GM23338 (cell line): Measurements from ENCODE around the gene CTCFL. TPM values are rescaled to one million over a fixed set of nuclear protein-coding genes. Genes with fewer than 3 reads are reported as not detected.

ENCODE experiments used
- ATAC-seq: fragments of 200-7000 bp; cut with Tn5 transposase; 3 replicates; pipeline ENCODE4 v1.9.1; 2020
- DNase-seq: peaks from one replicate; pipeline ENCODE4 v3.0.0-alpha.2; 2015; ENCODE audit warnings: low spot score
- H2AFZ ChIP-seq: fragments of 200-600 bp; sonication (generic); 2 replicates; pipeline ENCODE4 v1.8.0; 2016; ENCODE audit warnings: antibody characterized with exemption, mild to moderate bottlenecking, moderate library complexity
- H3F3A ChIP-seq: fragments of 200-600 bp; sonication (generic); replicated peaks from 2 replicates; pipeline ENCODE4 v1.8.0; 2017; ENCODE audit warnings: antibody characterized with exemption, mixed run types, low read depth
- H3K27ac ChIP-seq: fragments of 200-600 bp; sonication (generic); 2 replicates; pipeline ENCODE4 v1.6.1; 2016; ENCODE audit warnings: low read depth
- H3K27me3 ChIP-seq: fragments of 200-600 bp; sonication (generic); 2 replicates; pipeline ENCODE4 v1.8.0; 2016; ENCODE audit warnings: mild to moderate bottlenecking, mixed run types, moderate library complexity; ENCODE audit not compliant: insufficient read depth
- H3K36me3 ChIP-seq: fragments of 200-600 bp; sonication (generic); 2 replicates; pipeline ENCODE4 v1.8.0; 2016; ENCODE audit warnings: mild to moderate bottlenecking; ENCODE audit not compliant: insufficient read depth
- H3K4me1 ChIP-seq: fragments of 200-600 bp; sonication (generic); 2 replicates; pipeline ENCODE4 v1.8.0; 2016; ENCODE audit warnings: mild to moderate bottlenecking, moderate library complexity; ENCODE audit not compliant: insufficient read depth
- H3K4me2 ChIP-seq: fragments of 200-600 bp; sonication (generic); 2 replicates; pipeline ENCODE4 v1.7.1; 2017; ENCODE audit warnings: mixed run types
- H3K4me3 ChIP-seq: fragments of 200-600 bp; sonication (generic); 2 replicates; pipeline ENCODE4 v1.6.1; 2016; ENCODE audit warnings: mixed run types
- H3K79me2 ChIP-seq: fragments of 200-600 bp; sonication (generic); replicated peaks from 2 replicates; pipeline ENCODE4 v1.8.0; 2017; ENCODE audit warnings: mild to moderate bottlenecking; ENCODE audit not compliant: insufficient read depth
- H3K9me2 ChIP-seq: fragments of 200-600 bp; sonication (generic); 2 replicates; pipeline ENCODE4 v1.8.0; 2017; ENCODE audit not compliant: insufficient read depth
- H4K20me1 ChIP-seq: fragments of 200-600 bp; sonication (generic); replicated peaks from 2 replicates; pipeline ENCODE4 v1.8.0; 2017; ENCODE audit warnings: mild to moderate bottlenecking; ENCODE audit not compliant: insufficient read depth
- H3K27ac Mint-ChIP-seq: 2 replicates; pipeline ENCODE4 v1.8.0; 2020; ENCODE audit warnings: inconsistent platforms, mild to moderate bottlenecking, moderate library complexity, mixed read lengths
- H3K27me3 Mint-ChIP-seq: 3 replicates; pipeline ENCODE4 v1.8.0; 2022; ENCODE audit warnings: low read depth, mild to moderate bottlenecking, moderate library complexity, mixed read lengths, inconsistent platforms; ENCODE audit not compliant: insufficient read depth, poor library complexity
- H3K36me3 Mint-ChIP-seq: 3 replicates; pipeline ENCODE4 v1.8.0; 2021; ENCODE audit warnings: low read depth, mild to moderate bottlenecking, inconsistent platforms, moderate library complexity, mixed read lengths
- H3K4me1 Mint-ChIP-seq: 3 replicates; pipeline ENCODE4 v1.8.0; 2020; ENCODE audit warnings: mild to moderate bottlenecking, inconsistent platforms, mixed read lengths
- H3K4me3 Mint-ChIP-seq: 3 replicates; pipeline ENCODE4 v1.8.0; 2021; ENCODE audit warnings: moderate library complexity, mild to moderate bottlenecking, inconsistent platforms, mixed read lengths
- H3K9me3 Mint-ChIP-seq: 3 replicates; pipeline ENCODE4 v1.8.0; 2020; ENCODE audit warnings: moderate library complexity, mild to moderate bottlenecking, inconsistent platforms, mixed read lengths
- CREB1 ChIP-seq: fragments of 250-450 bp; sonication (Bioruptor Pico); IDR thresholded peaks from 2 replicates; pipeline ENCODE4 v1.5.0; 2020; ENCODE audit warnings: low read depth, mild to moderate bottlenecking, moderate library complexity
- CTCF ChIP-seq, 2 experiments: fragments of 200-600 bp in 1 of 2; sonication (generic) in 1 of 2; conservative IDR thresholded peaks; 2 replicates each; pipeline versions ENCODE4 v1.5.1 to v1.6.1; 2016 to 2017; ENCODE audit warnings: antibody characterized with exemption in 2 of 2, low read depth in 2 of 2, mild to moderate bottlenecking in 2 of 2, moderate library complexity in 1 of 2
- ETS1 ChIP-seq: IDR thresholded peaks from 2 replicates; pipeline ENCODE4 v1.6.1; 2016; ENCODE audit warnings: antibody characterized with exemption
- EZH2 ChIP-seq: fragments of 200-600 bp; sonication (generic); IDR thresholded peaks from one replicate; pipeline ENCODE4 v1.8.0; 2017; ENCODE audit warnings: antibody characterized with exemption, mild to moderate bottlenecking, low read depth; ENCODE audit not compliant: unreplicated experiment
- EZH2phosphoT487 ChIP-seq: fragments of 200-600 bp; sonication (generic); IDR thresholded peaks from one replicate; pipeline ENCODE4 v1.8.1; 2018; ENCODE audit warnings: antibody characterized with exemption; ENCODE audit not compliant: unreplicated experiment
- JUNB ChIP-seq: IDR thresholded peaks from one replicate; pipeline ENCODE4 v1.6.1; 2016; ENCODE audit warnings: antibody characterized with exemption; ENCODE audit not compliant: unreplicated experiment
- NANOG ChIP-seq: IDR thresholded peaks from 2 replicates; pipeline ENCODE4 v1.6.1; 2016; ENCODE audit warnings: antibody characterized with exemption, borderline replicate concordance
- POLR2AphosphoS5 ChIP-seq: IDR thresholded peaks from 2 replicates; pipeline ENCODE4 v1.6.1; 2016; ENCODE audit warnings: antibody characterized with exemption, low read depth
- REST ChIP-seq: IDR thresholded peaks from one replicate; pipeline ENCODE4 v1.6.1; 2018; ENCODE audit warnings: antibody characterized with exemption; ENCODE audit not compliant: unreplicated experiment
- STAT1 ChIP-seq: IDR thresholded peaks from one replicate; pipeline ENCODE4 v1.6.1; 2016; ENCODE audit warnings: antibody characterized with exemption; ENCODE audit not compliant: unreplicated experiment
- ZNF114 ChIP-seq: fragments of 250-450 bp; sonication (Bioruptor Pico); IDR thresholded peaks from 2 replicates; pipeline ENCODE4 v1.5.0; 2020; ENCODE audit warnings: mild to moderate bottlenecking, moderate library complexity
- ZNF331 ChIP-seq: fragments of 250-450 bp; sonication (Bioruptor Pico); IDR thresholded peaks from 2 replicates; pipeline ENCODE4 v1.5.0; 2020; ENCODE audit warnings: low read depth, mild to moderate bottlenecking, moderate library complexity
- ZNF462 ChIP-seq: fragments of 250-450 bp; sonication (Bioruptor Pico); IDR thresholded peaks from 2 replicates; pipeline ENCODE4 v1.5.0; 2020; ENCODE audit warnings: mild to moderate bottlenecking, moderate library complexity
- polyA plus RNA-seq: library from polyadenylated mRNA; unstranded; fragments of >200 nt; fragmentation: Nextera tagmentation; extraction: Ambion mirVana; gene quantifications from 2 replicates; pipeline ENCODE4 v1.2.1, GENCODE V29; 2016
- total RNA-seq: library from RNA; depleted of rRNA; stranded (reverse); fragments of >200 nt; shearing (Covaris generic); gene quantifications from 2 replicates; pipeline ENCODE4 v1.2.3, GENCODE V29; 2014

Gene CTCFL
- total and polyA plus RNA-seq, 2 experiments from 2014 or later, result 0.55 to 1.4 TPM

GRCh38 chr20:57476641-57477461 is 48.1 kb downstream of the CTCFL start:
- no peaks in the 10 kb centered on the region for H3F3A ChIP-seq
- no peak overlapping the region for H3K4me3 Mint-ChIP-seq
- ATAC-seq (no peak; the same call in 2 of the 3 replicates), DNase-seq (no peak)
- peaks cover 8% of the 10 kb centered on the region for H3K27me3 Mint-ChIP-seq
- no peak overlapping the region for H3K27ac ChIP-seq
- H2AFZ ChIP-seq, result no peak overlapping the region
- no peak overlapping the region for H3K4me3 ChIP-seq
- H3K79me2 ChIP-seq, result no peaks in the 10 kb centered on the region
- no peaks in the 10 kb centered on the region for H4K20me1 ChIP-seq
- H3K4me1 ChIP-seq, result peaks cover 11% of the 10 kb centered on the region
- no peaks in the 10 kb centered on the region for H3K9me2 ChIP-seq
- H3K36me3 Mint-ChIP-seq, result no peaks in the 10 kb centered on the region
- H3K27me3 ChIP-seq, result no peaks in the 10 kb centered on the region
- H3K9me3 Mint-ChIP-seq, result no peaks in the 10 kb centered on the region; the same call in 2 of the 3 replicates
- no peak for TF ChIP-seq CTCF (conservative IDR thresholded peaks at IDR 0.05; ENCODE audit: low read depth in 2 of 2)
- TF ChIP-seq ZNF331 (CRISPR knock-in tag), result no peak
- no peak for TF ChIP-seq ETS1
- no peak for TF ChIP-seq NANOG
- no peak for TF ChIP-seq ZNF114 (CRISPR knock-in tag)
- TF ChIP-seq STAT1, result no peak
- TF ChIP-seq POLR2AphosphoS5, result no peak
- no peak for TF ChIP-seq JUNB
- no peak for TF ChIP-seq CREB1 (CRISPR knock-in tag)
- no peak for TF ChIP-seq EZH2
- no peak for TF ChIP-seq ZNF462 (CRISPR knock-in tag)
- no peak for TF ChIP-seq REST
- TF ChIP-seq EZH2phosphoT487, result no peak
- H3K4me1 Mint-ChIP-seq, result peaks cover 30% of the 10 kb centered on the region
- H3K36me3 ChIP-seq, result no peaks in the 10 kb centered on the region
- H3K27ac Mint-ChIP-seq, result no peak overlapping the region
- H3K4me2 ChIP-seq, result no peak overlapping the region
